ENCODE measurements around the gene PTRHD1.

PTRHD1 gene

DNA sequence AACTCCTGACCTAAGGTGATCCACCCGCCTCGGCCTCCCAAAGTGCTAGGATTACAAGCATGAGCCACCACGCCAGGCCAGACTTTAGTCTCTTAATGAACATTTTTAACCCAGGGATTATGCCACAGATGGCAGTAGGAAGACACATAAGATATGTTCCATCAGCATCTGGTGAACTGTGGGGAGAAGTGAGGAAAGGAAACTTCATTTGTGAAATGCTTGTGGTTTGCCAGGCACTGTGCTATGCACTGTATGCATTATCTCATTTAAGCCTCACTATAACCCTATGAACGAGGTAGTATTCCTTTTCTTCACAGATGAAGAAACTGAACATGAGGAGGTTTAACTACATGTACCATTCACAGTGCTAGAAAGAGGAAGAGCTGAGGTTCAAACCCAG, 29.3 kb downstream of the PTRHD1 start:
- DNase-seq (ENCODE audit: insufficient read length, low spot score) (no peak), FAIRE-seq (no peak)

DNA sequence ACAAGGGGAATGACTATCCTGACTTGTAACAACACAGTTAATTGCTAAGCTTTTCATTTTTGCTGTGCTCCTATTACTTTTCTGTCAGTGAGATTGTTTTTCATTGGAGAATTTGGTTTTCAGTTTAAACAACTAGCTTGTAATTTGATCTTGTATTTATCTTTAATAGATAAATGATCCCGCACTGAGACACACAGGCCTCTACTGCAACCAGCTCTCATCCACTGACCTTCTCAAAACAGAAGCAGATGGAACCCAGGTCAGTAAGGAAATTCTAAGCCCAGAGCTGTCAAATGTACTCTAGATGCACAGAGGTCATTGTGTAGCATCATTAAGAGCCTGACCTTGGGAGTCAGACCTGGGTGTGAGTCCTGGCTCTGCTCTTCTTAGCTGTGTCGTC, 30.7 kb downstream of the PTRHD1 start:
- FAIRE-seq (no peak), DNase-seq (ENCODE audit: insufficient read length, low spot score) (no peak)

DNA sequence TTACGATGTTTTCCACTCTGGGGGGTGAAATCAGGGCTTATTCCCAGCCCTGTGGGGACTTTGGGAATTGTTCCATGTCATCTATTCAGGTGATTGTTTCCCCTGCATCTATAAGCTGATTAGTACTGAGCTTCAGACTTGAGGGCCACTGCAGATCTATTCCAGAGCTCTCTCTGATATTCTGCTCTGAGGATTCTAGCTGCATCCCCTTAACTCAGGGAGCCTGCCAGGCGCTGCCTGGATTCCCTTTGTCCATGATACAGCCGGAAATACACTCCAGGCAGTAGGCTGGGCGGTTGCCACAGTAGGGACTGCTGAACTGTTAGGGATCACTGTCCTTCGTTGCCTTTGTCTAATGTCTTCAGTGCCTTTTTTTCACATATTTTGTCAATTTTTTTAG, 31.3 kb downstream of the PTRHD1 start:
- FAIRE-seq: no peak
- DNase-seq (ENCODE audit: insufficient read length, low spot score): no peak

DNA sequence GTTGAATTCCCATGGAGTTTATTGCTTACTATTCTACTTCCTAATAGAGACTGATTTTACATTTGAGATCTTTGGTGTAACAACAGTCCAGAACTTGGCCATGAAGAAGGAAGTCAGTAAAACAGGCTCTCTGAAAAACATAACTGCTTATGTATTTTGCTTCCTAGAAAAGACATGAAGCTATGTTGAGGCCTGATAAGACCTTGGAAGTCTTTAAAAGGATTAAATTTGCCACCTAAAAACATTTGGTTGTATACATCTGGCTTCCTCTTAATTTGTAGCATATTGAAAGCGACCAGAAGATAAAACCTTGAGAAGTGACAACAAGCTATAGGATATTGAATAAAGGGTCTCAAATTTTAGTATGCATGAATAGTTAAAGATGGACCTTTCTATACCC, 36.4 kb downstream of the PTRHD1 start:
- FAIRE-seq (no peak), DNase-seq (ENCODE audit: insufficient read length, low spot score) (no peak)

DNA sequence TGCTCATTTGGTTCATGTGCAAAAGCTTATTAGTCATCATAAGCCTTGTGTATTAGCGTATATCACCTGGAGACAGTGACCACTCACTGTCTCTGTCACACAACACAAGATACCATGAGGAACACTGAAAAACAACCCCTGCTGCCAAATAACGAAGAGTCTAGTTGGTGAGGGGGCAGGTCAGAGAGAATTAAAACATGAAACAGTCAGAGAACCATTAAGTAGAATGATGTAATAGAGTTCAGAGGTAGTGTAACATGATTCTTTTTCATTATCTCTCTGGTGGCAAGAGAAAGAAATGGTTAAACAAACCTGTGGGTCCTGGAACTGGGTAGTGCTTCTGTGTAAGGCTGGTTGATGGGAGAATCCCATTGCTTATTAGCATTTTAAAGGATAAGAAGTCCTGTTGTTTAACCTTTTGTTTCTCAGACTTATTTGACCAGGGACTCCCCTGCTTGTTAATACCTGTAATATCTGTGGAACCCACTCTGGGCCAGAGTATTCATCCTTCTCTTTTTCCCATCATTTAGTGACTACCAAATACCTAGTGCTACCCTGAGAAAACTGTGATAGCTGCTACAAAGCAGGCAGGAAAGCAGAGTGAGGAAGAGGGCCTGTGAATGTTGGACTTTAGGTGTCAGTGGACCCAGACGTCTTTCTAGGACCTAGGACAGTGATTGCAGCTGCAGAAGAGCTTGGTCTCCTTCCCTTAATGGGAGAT, 38.0 kb downstream of the PTRHD1 start:
- no peak for DNase-seq (ENCODE audit: insufficient read length, low spot score)
- no peak for FAIRE-seq

DNA sequence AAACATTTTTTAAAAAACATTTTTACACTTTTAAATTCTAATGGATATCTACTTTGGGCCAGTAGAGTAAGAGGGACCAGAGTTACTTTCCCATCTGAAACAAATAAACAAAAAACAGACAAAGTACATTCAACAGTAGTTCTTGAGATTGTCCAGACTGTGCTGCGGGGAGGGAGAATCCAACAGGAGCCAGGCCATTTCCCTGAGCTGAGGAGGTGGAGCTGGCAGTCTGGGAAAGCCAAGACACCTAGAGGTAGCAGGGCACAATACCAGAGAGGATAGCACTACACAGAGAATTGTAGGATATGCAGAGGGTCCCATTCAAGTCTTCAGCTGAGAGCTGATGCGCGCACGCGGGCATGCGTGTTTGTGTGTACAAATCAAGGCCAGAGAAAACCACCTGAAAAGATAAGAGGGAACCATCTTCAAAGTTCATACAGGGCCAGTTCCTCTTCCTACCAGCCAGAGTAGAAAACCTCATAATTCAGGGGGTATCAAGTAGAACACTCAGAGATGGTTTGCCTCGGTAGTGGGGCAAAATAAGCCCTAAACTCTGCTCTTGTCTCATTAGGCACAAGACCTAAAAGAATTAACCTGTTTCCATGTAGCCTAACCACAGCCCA, 44.0 kb downstream of the PTRHD1 start:
- no peak for DNase-seq (ENCODE audit: insufficient read length, low spot score)
- FAIRE-seq: no peak

DNA sequence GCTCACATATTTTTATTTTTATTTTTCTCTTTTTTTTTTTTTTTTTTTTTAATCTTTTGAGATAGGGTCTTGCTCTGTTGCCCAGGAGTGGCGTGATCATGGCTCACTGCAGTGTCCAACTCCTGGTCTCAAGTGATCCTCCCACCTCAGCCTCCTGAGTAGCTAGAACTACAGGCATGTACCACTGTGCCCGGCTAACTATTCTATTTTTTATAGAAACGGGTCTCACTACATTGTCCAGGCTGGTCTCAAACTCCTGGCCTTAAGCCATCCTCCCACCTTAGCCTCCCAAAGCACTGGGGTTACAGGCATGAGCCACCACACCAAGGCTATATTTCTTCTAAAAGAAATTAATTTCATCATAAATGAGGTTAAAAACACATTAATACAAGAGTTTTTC, 45.9 kb downstream of the PTRHD1 start:
- no peak for DNase-seq (ENCODE audit: insufficient read length, low spot score)
- no peak for FAIRE-seq

DNA sequence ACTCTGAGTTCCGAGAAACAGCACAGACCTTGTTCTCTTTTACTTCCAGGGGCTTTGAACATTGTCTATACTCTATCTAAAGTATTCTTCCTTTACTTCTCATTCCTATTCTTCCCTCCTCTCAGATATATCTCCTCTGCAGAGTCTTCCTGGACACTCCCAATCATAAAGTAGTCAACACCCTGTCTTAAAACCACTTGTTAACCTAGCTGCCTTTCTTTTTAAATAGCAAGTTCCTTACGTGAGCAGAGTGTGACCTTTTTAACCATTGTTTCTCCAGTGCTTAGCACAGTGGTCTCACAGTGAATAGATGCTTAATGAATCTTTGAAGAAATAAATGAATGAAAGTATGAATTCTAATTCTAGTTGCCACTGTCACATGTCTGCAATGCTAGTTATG, 47.4 kb downstream of the PTRHD1 start:
- DNase-seq (ENCODE audit: insufficient read length, low spot score): no peak
- FAIRE-seq: no peak

DNA sequence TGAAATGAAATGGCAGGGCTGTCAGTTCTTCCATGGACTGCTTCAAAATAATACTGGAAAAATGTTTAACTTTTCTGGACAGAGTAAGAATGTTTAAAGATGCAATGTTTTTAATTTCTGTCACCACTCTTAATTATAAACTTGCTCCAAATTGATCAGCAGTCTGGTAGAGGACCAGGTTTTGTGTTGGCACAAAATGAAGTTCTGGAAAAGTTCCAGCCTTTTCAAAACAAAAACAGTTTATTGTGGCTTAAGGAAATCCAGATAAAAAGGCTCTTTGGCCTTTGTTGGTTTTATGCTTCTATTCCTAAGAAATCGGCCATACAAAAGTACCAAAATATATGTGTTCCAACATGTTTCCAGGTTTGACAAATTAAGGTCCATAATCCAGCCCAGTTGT, 48.8 kb downstream of the PTRHD1 start:
- FAIRE-seq (no peak), DNase-seq (ENCODE audit: insufficient read length, low spot score) (no peak)

DNA sequence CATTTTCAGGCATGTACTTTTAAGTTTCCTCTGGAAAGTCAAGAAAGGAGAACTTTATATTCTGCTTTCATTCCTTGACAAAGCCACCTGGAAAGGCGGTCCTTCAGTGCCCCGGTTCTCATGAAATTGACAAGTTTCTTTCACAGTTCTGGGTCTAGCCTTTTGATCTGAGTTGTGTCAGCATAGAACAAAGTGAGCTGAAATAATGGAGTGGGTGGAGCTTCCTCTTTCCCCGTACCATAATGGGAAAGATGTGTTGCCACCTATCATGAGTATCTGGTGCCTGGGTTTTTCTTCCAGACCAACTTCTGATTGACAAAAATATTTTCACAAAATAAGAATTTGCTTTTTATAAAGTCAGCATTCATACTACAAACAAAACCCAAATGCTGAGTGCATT, 49.3 kb downstream of the PTRHD1 start:
- FAIRE-seq: no peak
- DNase-seq (ENCODE audit: insufficient read length, low spot score): no peak

DNA sequence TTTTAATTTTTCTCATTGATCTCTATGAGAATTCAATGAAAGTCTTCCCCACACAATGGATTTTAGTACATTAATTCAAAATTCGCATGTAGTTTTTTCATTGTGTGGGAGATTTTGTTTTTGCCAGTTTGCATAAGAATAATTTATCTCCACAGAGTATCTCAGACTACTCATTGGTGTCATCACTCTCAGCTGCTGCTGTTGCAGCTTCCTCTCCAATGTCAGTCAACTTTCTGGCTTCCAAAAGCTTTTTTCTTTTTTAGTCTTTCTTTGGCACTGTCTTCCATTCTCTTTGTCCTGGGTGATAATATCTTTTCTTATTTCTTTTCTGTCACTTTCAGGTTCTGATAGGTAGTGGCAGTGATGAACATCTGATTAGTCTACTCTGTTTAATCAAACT, 50.5 kb downstream of the PTRHD1 start:
- DNase-seq (ENCODE audit: insufficient read length, low spot score): no peak
- no peak for FAIRE-seq

DNA sequence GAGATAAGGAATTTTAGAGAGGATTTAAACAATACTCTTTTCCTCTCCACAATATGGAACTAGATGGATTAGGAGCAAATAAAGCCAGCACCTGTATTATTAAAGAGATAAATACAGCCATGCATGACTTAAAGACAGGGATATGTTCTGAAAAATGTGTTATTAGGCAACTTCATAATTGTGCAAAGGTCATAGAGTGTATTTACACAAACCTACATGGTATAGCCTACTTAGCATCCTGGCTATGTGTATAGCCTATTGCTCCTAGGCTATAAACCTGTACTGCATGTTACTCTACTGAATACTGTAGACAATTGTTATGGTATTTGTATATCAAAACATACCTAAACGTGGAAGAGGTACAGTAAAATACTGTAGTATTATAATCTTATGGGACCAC, 53.0 kb downstream of the PTRHD1 start:
- FAIRE-seq (peak; percentile 9), DNase-seq (ENCODE audit: insufficient read length, low spot score) (no peak)

All from HTR-8/SVneo (cell line).